Stimulated activated CD4-positive, alpha-beta T cell treated with anti-CD3 and anti-CD28 coated beads, Interleukin-4, amount 100 ng/mL, for 48 hours (primary cell): ENCODE results near the gene IFT81.
"Not testable (repeated sequence)": the region's sequence is repeated elsewhere in the genome, so short reads cannot be mapped to it uniquely, and the experiment has no call there.

Source experiments
- DNase-seq, 2 donors: peaks; one replicate each; pipeline ENCODE4 v3.0.0-alpha.2; 2020; ENCODE audit warnings: low read depth in 2 of 2

The IFT81 gene

GRCh38 chr12:110108309-110109036 is 15.7 kb upstream of the IFT81 start:
- DNase-seq, result no peak

- DNase-seq, result no peak
Observed at GRCh38 chr12:110109037-110109836, 14.9 kb upstream of the IFT81 start.

DNA sequence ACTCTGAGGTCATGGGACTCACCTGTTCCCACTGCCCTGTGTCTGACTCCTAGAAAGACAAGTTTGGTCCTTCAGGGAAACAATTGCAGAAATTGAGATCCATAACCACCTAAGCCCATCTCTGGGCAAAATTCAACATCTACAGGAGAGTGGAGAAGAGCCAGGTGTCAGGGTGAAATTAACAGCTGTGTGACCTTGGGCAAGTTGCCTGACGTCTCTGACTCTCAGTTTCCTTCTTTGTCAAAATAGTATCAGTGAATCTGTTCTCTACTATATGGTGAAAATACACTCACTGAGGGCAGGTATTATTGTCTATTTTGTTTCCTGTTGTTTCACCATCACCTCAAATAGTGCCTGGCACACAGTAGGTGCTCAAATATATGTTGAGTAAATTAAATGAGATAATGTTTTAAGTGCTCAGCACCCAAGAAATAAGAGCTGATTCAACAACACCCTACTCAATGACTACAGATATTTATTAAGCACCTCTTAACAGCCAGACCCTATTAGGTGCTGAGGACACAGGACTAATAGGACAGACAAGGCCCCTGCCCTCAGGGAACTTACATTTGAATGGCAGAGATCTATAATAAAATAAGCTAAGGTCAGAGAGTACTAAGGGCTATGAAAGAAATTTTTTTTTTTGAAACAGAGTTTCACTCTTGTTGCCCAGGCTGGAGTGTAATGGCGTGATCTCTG is 14.2 kb upstream of the IFT81 start:
- DNase-seq, result no peak

GRCh38 chr12:110111476-110112334 is 12.5 kb upstream of the IFT81 start:
- no peak for DNase-seq

GRCh38 chr12:110112335-110112660 is 11.9 kb upstream of the IFT81 start:
- no peak for DNase-seq

- no peak for DNase-seq
Observed at GRCh38 chr12:110114528-110114937, 9.6 kb upstream of the IFT81 start.

DNA sequence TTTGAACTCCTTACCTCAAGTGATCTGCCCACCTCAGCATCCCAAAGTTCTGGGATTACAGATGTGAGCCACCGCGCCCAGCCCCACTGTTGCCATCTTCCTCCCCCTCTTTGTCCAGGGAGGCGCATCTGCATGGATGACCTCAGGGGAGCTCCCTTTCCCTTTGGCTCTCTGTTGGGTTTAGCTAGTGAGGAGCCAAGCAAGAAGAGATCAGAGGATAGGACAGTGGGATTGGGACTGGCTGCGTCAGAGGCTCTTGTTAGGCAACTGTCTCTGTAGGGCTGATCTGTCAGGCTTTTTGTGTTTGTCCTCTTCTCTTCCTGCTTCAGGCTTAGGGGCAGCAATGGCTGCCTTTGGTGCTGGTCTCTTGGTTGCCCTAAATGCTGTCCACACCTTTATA is 8.5 kb upstream of the IFT81 start:
- no peak for DNase-seq

DNA sequence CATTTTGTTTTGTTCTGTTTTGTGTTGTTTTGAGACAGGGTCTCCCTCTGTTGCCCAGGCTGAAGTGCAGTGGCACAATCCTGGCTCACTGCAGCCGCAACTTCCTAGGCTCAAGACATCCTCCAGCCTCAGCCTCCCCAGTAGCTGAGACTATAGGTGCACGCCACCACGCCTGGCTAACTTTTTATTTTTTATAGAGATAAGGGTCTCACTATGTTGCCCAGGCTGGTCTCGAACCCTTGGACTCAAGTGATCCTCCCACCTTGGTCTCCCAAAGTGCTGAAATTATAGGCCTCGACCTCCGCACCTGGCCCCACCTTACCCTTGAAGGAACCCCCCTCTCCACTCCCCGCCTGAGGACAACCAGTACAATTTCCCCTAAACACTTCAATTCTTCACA is 7.5 kb upstream of the IFT81 start:
- no peak for DNase-seq

DNA sequence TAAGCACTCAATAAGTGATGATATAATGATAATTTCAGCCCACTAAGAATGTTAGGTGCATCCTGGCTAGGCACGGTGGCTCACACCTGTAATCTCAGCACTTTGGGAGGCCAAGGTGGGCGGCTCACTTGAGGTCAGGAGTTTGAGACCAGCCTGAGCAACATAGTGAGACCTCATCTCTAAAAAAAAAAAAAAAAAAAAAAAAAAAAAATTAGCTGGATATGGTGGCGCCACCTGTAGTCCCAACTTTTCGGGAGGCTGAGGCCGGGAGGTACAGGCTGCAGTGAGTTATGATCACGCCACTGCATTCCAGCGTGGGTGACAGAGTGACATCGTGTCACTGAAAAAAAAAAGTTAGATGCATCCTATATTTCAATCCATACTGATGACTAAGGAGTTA is 6.9 kb upstream of the IFT81 start:
- DNase-seq, result not testable (repeated sequence)

GRCh38 chr12:110117956-110118685 is 6.0 kb upstream of the IFT81 start:
- DNase-seq, result no peak

DNA sequence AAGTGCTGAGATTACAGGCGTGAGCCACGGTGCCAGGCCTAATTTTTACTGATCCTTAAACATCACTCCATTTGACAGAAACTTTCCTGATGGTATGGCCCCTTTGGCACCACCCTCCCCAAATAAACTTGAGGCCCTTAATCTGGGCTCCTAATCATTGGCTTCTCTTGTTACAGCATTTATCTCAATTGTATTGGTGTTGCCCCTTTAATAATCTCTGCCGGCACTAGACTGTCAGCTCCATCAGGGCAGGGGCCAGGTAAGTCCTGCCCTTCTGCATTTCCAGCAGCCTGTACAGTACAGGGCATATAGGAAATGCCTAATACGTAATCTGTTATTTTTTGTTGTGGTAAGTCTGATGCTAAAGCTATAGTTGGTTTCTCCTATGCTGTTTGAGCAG is 1.2 kb upstream of the IFT81 start:
- no peak for DNase-seq

DNA sequence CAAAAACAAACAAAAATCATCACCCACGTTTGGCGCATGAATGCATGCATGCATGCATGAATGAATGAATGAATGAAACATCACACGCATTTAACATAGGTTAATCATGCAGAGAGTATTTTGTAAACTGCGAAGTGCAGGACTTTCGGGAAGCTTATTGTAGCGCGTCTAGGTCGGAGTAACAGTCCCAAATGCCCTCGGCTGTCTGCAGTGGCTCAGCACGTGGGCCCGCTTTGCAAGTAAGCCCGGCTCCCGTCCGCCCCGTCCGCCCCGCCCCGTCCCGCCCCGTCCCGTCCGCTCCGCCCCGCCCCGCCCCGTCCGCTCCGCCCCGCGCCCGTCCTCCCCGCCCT is 263 bp upstream of the IFT81 start:
- DNase-seq, result no peak

GRCh38 chr12:110126557-110126956 is 2.4 kb downstream of the IFT81 start:
- DNase-seq, result no peak

DNA sequence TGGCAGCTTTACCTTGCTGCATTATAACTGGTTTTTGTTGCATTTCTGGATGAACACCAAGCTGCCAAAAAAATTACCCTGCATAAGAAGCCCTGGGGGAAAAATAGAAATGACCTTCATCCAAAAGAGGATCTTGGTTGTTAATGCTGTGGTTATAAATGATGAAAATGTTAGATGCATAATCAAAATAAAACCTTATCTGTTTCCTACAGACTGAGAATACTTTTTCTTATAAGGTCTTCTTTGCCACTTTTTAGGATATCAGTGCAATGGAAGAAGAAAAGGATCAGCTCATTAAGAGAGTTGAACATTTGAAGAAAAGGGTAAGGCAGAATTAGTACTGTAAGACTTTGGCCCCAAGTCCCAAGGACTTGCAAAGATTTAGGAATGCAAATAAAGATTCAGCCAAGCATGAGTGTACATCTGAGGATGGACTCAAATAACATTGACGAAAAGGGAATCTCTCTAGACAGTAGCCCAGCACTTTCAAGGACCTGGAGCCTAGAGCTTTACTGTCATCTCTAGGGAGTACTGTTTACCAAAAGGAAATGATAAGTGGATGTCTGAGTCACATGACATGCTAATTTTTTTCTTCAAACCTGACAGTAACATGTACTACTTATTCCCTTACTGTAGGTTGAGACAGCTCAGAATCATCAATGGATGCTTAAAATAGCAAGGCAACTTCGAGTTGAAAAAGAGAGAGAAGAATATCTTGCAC is 10.7 kb downstream of the IFT81 start:
- no peak for DNase-seq

DNA sequence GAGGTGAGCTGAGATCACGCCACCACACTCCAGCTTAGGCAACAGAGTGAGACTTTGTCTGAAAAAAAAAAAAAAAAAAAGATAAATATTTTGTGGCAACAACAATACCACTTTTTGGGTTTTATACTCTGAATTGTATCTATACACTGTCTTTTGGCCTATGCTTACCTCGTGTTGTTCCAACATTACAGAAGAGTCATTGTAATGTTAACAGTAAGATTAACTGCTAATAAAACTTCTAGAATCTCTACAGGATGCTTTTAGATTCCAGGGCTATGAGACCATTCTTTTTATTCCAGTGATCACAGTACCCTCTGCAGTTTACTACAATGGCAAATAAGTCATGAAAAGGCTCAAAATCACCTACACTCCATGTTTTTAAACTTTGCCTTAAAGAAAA is 11.6 kb downstream of the IFT81 start:
- no peak for DNase-seq

- no peak for DNase-seq
Observed at GRCh38 chr12:110137786-110138185, 13.6 kb downstream of the IFT81 start.

- DNase-seq, result no peak
Observed at GRCh38 chr12:110141389-110141788, 17.2 kb downstream of the IFT81 start.

- DNase-seq, result no peak
Observed at GRCh38 chr12:110146986-110147385, 22.8 kb downstream of the IFT81 start.

DNA sequence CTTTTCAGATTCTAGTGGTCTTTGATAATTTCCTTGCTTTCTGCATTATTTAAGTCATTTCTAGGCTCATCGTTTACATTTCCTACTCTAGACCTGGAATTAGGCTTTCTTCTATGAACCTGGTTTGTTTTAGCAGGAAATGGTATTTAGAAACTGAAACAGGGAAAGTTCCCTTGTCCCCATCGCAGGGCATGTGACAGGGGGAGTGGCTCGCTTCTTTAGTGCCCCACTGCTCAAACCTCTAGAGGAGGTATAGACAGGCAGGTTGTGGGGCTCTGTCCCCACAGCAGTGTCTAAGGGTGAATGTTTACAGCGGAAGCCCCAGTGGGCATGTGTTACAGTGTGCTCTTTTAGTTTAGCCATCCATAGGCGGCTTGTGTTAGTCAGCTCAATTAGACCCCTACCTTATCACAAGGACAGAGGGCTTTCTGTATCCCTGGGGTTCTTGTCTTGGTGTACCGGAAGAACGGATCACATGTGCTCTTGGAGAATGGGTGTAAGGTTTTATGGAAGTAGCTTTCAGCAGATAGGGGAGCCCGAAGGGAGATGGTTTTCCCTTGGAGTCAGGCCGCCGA is 25.0 kb downstream of the IFT81 start:
- no peak for DNase-seq

DNA sequence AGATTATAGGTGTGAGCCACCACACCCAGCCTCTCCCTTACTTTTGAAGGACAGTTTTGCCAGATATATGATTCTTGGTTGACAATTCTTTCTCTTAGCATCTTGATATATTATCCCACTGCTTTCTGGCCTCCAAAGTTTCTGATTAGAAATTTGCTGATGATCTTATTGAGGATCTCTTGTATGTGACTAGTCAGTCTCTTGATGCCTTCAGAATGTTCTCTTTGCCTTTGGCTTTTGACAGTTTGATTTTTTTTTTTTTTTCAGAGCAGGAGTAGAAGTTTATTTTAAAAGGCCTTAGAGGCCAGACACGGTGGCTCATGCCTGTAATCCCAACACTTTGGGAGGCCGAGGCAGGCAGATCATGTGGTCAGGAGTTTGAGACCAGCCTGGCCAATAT is 32.6 kb downstream of the IFT81 start:
- DNase-seq, result no peak
